PC-9 (cell line): ENCODE results near the gene EDDM13. TPM values are rescaled to one million over a fixed set of nuclear protein-coding genes. Genes with fewer than 3 reads are reported as not detected.

Experiments used
- BruUV-seq: library from RNA; stranded (reverse); fragments of 400-500 nt; replicated peaks from 2 replicates; lab custom pipeline; 2021; lab: Mats Ljungman, UMichigan
- CTCF ChIA-PET: fragments of 300-600 bp; sonication (Branson Sonifier 250); formaldehyde crosslinking; loops from one replicate; lab custom pipeline; 2022; ENCODE audit warnings: antibody characterized with exemption; lab: Charles Lee
- POLR2A ChIA-PET: fragments of 300-600 bp; sonication (Branson Sonifier 250); formaldehyde crosslinking; loops from one replicate; lab custom pipeline; 2022; ENCODE audit warnings: antibody characterized with exemption; ENCODE audit not compliant: unreplicated experiment; lab: Charles Lee
- DNase-seq, 2 experiments: peaks; one replicate each; pipeline versions ENCODE4 v3.0.0 to v3.0.0-alpha.2; 2015 to 2022; ENCODE audit warnings: mixed read lengths in 1 of 2
- H2AFZ ChIP-seq: fragments of 200-600 bp; sonication (generic); 2 replicates; pipeline ENCODE4 v1.8.1; 2017; ENCODE audit warnings: antibody characterized with exemption
- H3F3A ChIP-seq: fragments of 200-600 bp; sonication (generic); 2 replicates; pipeline ENCODE4 v1.8.1; 2017; ENCODE audit warnings: antibody characterized with exemption, mild to moderate bottlenecking, low read depth; ENCODE audit not compliant: insufficient read depth
- H3K27ac ChIP-seq: fragments of 200-600 bp; sonication (generic); 2 replicates; pipeline ENCODE4 v1.6.1; 2016; ENCODE audit warnings: mixed run types
- H3K27me3 ChIP-seq: fragments of 200-600 bp; sonication (generic); 2 replicates; pipeline ENCODE4 v1.6.1; 2016; ENCODE audit warnings: low read depth, mixed run types; ENCODE audit not compliant: insufficient read depth
- H3K36me3 ChIP-seq: fragments of 200-600 bp; sonication (generic); 2 replicates; pipeline ENCODE4 v1.6.1; 2016; ENCODE audit warnings: low read depth, mixed run types
- H3K4me1 ChIP-seq: fragments of 200-600 bp; sonication (generic); replicated peaks from 2 replicates; pipeline ENCODE4 v1.6.1; 2016; ENCODE audit warnings: mixed run types; ENCODE audit not compliant: insufficient read depth
- H3K4me2 ChIP-seq: fragments of 200-600 bp; sonication (generic); 2 replicates; pipeline ENCODE4 v1.6.1; 2017; ENCODE audit warnings: mixed run types
- H3K4me3 ChIP-seq: fragments of 200-600 bp; sonication (generic); 2 replicates; pipeline ENCODE4 v1.6.1; 2016; ENCODE audit warnings: mixed run types
- H3K79me2 ChIP-seq: fragments of 200-600 bp; sonication (generic); 2 replicates; pipeline ENCODE4 v1.6.1; 2017; ENCODE audit warnings: low read depth, mixed run types
- H3K9me2 ChIP-seq: fragments of 200-600 bp; sonication (generic); 2 replicates; pipeline ENCODE4 v1.8.1; 2017; ENCODE audit warnings: mild to moderate bottlenecking; ENCODE audit not compliant: insufficient read depth
- H3K9me3 ChIP-seq: fragments of 200-600 bp; sonication (generic); 2 replicates; pipeline ENCODE4 v1.8.1; 2016; ENCODE audit warnings: low read depth; ENCODE audit not compliant: insufficient read depth
- H4K20me1 ChIP-seq: fragments of 200-600 bp; sonication (generic); 2 replicates; pipeline ENCODE4 v1.8.1; 2017; ENCODE audit not compliant: insufficient read depth
- EZH2 ChIP-seq: fragments of 200-600 bp; sonication (generic); IDR thresholded peaks from 2 replicates; pipeline ENCODE4 v1.8.0; 2017; ENCODE audit warnings: antibody characterized with exemption, low read depth
- intact Hi-C: fragments of 100-400 bp; cut with micrococcal nuclease; formaldehyde crosslinking; loops from one replicate; pipeline ENCODE4 v1.10.0; 2022; ENCODE audit not compliant: unreplicated experiment
- total RNA-seq: library from RNA; stranded (reverse); gene quantifications from 2 replicates; pipeline ENCODE4 v1.2.3, GENCODE V29; 2021
- TF ChIP-seq, protein P1 (sequence below): fragments of 200-600 bp; sonication (generic); conservative IDR thresholded peaks from 2 replicates; pipeline ENCODE4 v1.6.1; 2017; ENCODE audit warnings: mixed run types, antibody characterized with exemption, mild to moderate bottlenecking, moderate library complexity

Gene EDDM13
- total RNA-seq, 1 experiment from 2014 or later = not detected

DNA sequence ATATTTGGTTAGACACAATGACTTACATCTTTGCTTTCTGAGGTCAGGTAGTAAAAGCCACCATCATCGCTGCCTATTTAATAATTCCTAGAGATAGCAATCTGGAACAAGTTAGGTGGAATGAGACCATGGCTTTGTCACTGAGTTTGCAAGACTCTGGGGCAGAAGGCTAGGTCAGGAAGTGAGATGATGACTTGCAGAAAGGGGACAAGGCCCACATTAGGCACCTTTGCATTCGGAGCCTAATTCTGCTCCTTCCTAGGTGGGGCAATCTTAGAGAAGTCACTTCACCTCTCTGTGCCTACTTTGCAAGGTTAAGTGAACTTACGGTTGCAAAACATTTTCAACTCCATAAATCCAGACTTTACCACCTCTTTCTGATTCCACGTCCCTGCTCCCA lies 10.3 kb downstream of the EDDM13 start:
- intact Hi-C loops = no loop called here

DNA sequence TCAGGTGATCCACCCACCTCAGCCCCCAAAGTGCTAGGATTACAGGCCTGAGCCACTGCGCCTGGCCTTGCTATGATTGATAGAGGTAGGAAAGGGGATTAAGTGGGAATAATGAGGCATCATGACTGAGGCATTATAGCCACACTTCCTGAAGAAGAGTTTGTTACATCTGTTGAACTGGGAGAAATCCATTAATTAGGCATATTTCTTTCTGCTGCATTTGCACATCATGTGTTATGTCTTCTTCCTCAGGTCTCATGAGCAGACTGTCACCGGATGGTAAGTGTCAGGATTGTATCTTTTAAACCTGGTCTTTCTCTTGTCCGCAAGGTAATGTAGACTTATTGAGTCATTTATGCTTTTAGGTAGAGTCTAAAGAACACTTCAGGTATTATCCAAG lies 12.2 kb downstream of the EDDM13 start:
- no peak overlapping the region for H3K4me3 ChIP-seq
- H3K9me3 ChIP-seq = no peaks in the 10 kb centered on the region
- no peaks in the 10 kb centered on the region for H3K79me2 ChIP-seq
- no peaks in the 10 kb centered on the region for H3K9me2 ChIP-seq
- H3K27me3 ChIP-seq = no peaks in the 10 kb centered on the region
- H4K20me1 ChIP-seq = no peaks in the 10 kb centered on the region
- BruUV-seq = no TSS peak
- TF ChIP-seq, protein P1, sequence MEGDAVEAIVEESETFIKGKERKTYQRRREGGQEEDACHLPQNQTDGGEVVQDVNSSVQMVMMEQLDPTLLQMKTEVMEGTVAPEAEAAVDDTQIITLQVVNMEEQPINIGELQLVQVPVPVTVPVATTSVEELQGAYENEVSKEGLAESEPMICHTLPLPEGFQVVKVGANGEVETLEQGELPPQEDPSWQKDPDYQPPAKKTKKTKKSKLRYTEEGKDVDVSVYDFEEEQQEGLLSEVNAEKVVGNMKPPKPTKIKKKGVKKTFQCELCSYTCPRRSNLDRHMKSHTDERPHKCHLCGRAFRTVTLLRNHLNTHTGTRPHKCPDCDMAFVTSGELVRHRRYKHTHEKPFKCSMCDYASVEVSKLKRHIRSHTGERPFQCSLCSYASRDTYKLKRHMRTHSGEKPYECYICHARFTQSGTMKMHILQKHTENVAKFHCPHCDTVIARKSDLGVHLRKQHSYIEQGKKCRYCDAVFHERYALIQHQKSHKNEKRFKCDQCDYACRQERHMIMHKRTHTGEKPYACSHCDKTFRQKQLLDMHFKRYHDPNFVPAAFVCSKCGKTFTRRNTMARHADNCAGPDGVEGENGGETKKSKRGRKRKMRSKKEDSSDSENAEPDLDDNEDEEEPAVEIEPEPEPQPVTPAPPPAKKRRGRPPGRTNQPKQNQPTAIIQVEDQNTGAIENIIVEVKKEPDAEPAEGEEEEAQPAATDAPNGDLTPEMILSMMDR = no peak
- TF ChIP-seq EZH2 = no peak
- H2AFZ ChIP-seq = no peak overlapping the region
- intact Hi-C loops = no loop called here
- ChIA-PET CTCF (no interaction called here), POLR2A (no interaction called here)
- no peaks in the 10 kb centered on the region for H3K36me3 ChIP-seq
- no peak for DNase-seq
- H3K27ac ChIP-seq = no peak overlapping the region
- H3F3A ChIP-seq = no peaks in the 10 kb centered on the region
- H3K4me2 ChIP-seq = no peak overlapping the region
- no peaks in the 10 kb centered on the region for H3K4me1 ChIP-seq

More for the DNA sequence above, 10.3 kb downstream of the EDDM13 start:
- Histone ChIP-seq H3K27me3 (no peaks in the 10 kb centered on the region), H3K4me2 (no peak overlapping the region), H2AFZ (no peak overlapping the region), H4K20me1 (0 out of 2 replicates have a peak, but pooled peaks cover 3% of the 10 kb centered on the region), H3K4me1 (no peaks in the 10 kb centered on the region), H3K79me2 (no peaks in the 10 kb centered on the region), H3K9me2 (no peaks in the 10 kb centered on the region), H3K4me3 (no peak overlapping the region), H3F3A (no peaks in the 10 kb centered on the region), H3K9me3 (no peaks in the 10 kb centered on the region), H3K27ac (no peak overlapping the region), H3K36me3 (no peaks in the 10 kb centered on the region)
- ChIA-PET CTCF (no interaction called here), POLR2A (no interaction called here)
- no TSS peak for BruUV-seq
- TF ChIP-seq EZH2 = no peak
- DNase-seq = no peak

GRCh38 chr19:56290104-56290503 lies 17.6 kb downstream of the EDDM13 start:
- H3K4me1 ChIP-seq = no peaks in the 10 kb centered on the region
- H3K9me2 ChIP-seq = no peaks in the 10 kb centered on the region
- no peaks in the 10 kb centered on the region for H3K36me3 ChIP-seq
- DNase-seq = no peak
- H3K4me2 ChIP-seq = no peak overlapping the region
- H3K9me3 ChIP-seq = no peaks in the 10 kb centered on the region
- no peaks in the 10 kb centered on the region for H3K27me3 ChIP-seq
- H3K4me3 ChIP-seq = no peak overlapping the region
- BruUV-seq = no TSS peak
- no peak overlapping the region for H3K27ac ChIP-seq
- H4K20me1 ChIP-seq = peaks cover 8% of the 10 kb centered on the region; the same call in 1 of the 2 replicates
- ChIA-PET POLR2A (no interaction called here), CTCF (no interaction called here)
- no peak overlapping the region for H2AFZ ChIP-seq
- intact Hi-C loops = no loop called here
- no peaks in the 10 kb centered on the region for H3K79me2 ChIP-seq
- TF ChIP-seq, protein P1 = no peak
- no peak for TF ChIP-seq EZH2
- H3F3A ChIP-seq = no peaks in the 10 kb centered on the region

DNA sequence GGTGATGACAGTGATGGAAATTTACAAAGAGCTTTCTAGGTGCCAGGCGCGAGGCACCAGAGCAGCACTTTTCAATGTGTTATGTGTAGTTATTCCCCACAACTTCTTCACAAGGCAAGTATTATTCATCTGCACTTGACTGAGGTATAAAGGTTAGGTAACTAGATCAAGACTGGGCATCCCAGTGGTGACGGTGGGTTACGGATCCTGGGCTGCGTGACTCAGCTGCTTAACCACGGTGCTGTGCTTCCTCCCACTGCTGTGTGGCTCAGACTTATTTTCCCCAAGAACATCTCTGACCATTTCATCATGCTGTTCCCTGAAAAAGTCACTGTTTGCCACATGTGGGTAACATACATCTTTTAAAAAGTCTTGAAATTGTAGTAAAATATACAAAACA lies 19.3 kb downstream of the EDDM13 start:
- CTCF ChIA-PET = no interaction called here

More for the DNA sequence above, 19.3 kb downstream of the EDDM13 start:
- Histone ChIP-seq H3K4me2 (no peak overlapping the region), H3K9me3 (no peaks in the 10 kb centered on the region), H3K36me3 (no peaks in the 10 kb centered on the region), H3F3A (no peaks in the 10 kb centered on the region), H3K4me1 (no peaks in the 10 kb centered on the region), H2AFZ (no peak overlapping the region), H4K20me1 (peaks cover 9% of the 10 kb centered on the region; the same call in 1 of the 2 replicates), H3K27ac (no peak overlapping the region), H3K9me2 (no peaks in the 10 kb centered on the region), H3K27me3 (no peaks in the 10 kb centered on the region), H3K79me2 (no peaks in the 10 kb centered on the region), H3K4me3 (no peak overlapping the region)
- intact Hi-C loops = no loop called here
- POLR2A ChIA-PET = no interaction called here
- no peak for TF ChIP-seq EZH2
- TF ChIP-seq, protein P1 = no peak
- DNase-seq = no peak
- BruUV-seq = no TSS peak
